Mesenchymal stem cell (in vitro differentiated cells and primary cell): Measurements from ENCODE around the gene ELOVL2.
"Not testable (repeated sequence)": the region's sequence is repeated elsewhere in the genome, so short reads cannot be mapped to it uniquely, and the experiment has no call there.

Experiments used
- DNase-seq: peaks from one replicate; pipeline ENCODE4 v3.0.0-alpha.2; 2013
- H2AFZ ChIP-seq: one replicate; pipeline ENCODE4 v1.6.1; 2013; ENCODE audit warnings: low read depth, mild to moderate bottlenecking, control low read depth, inconsistent platforms, low read length, moderate library complexity
- H2AK5ac ChIP-seq: 2 replicates; pipeline ENCODE4 v1.6.1; 2013; ENCODE audit warnings: low read length, moderate library complexity, mild to moderate bottlenecking, inconsistent platforms; ENCODE audit not compliant: severe bottlenecking
- H2BK120ac ChIP-seq: one replicate; pipeline ENCODE4 v1.6.1; 2013; ENCODE audit warnings: low read depth, mild to moderate bottlenecking, inconsistent platforms, low read length, moderate library complexity
- H2BK12ac ChIP-seq, 2 experiments: one replicate each; pipeline ENCODE4 v1.6.1; 2013; ENCODE audit warnings: inconsistent platforms in 2 of 2, low read length in 2 of 2, mild to moderate bottlenecking in 2 of 2, moderate library complexity in 2 of 2, control low read depth in 1 of 2
- H2BK15ac ChIP-seq: one replicate; pipeline ENCODE4 v1.6.1; 2013; ENCODE audit warnings: mild to moderate bottlenecking, low read depth, inconsistent platforms; ENCODE audit not compliant: poor library complexity, severe bottlenecking
- H2BK5ac ChIP-seq: 2 replicates; pipeline ENCODE4 v1.6.1; 2013; ENCODE audit warnings: low read depth, mild to moderate bottlenecking, low read length, control low read depth, inconsistent platforms; ENCODE audit not compliant: poor library complexity, severe bottlenecking
- H3K14ac ChIP-seq, 2 experiments: one replicate each; pipeline ENCODE4 v1.6.1; 2013; ENCODE audit warnings: inconsistent platforms in 2 of 2, low read length in 2 of 2, control low read depth in 1 of 2, mild to moderate bottlenecking in 1 of 2, moderate library complexity in 1 of 2
- H3K18ac ChIP-seq, 2 experiments: one replicate each; pipeline ENCODE4 v1.6.1; 2013; ENCODE audit warnings: inconsistent platforms in 2 of 2, low read length in 2 of 2, control low read depth in 1 of 2, low read depth in 1 of 2, mild to moderate bottlenecking in 1 of 2
- H3K23ac ChIP-seq, 2 experiments: one replicate each; pipeline ENCODE4 v1.6.1; 2013; ENCODE audit warnings: inconsistent platforms in 2 of 2, low read length in 2 of 2, mild to moderate bottlenecking in 2 of 2, moderate library complexity in 2 of 2, control low read depth in 1 of 2
- H3K27ac ChIP-seq: 2 replicates; pipeline ENCODE4 v1.5.1; 2013; ENCODE audit warnings: mild to moderate bottlenecking, moderate library complexity, low read length, control low read depth, inconsistent platforms; ENCODE audit not compliant: poor library complexity, severe bottlenecking
- H3K27me3 ChIP-seq, 2 experiments: 2 replicates each; pipeline versions ENCODE4 v1.6.1 to v1.7.0; 2013; ENCODE audit warnings: low read length in 2 of 2, mild to moderate bottlenecking in 2 of 2, moderate library complexity in 2 of 2, control low read depth in 1 of 2, inconsistent platforms in 1 of 2; ENCODE audit not compliant: control insufficient read depth in 1 of 2, insufficient read depth in 1 of 2
- H3K36me3 ChIP-seq, 2 experiments: 2 replicates each; pipeline versions ENCODE4 v1.6.1 to v1.7.0; 2013; ENCODE audit warnings: low read length in 2 of 2, control low read depth in 1 of 2, inconsistent platforms in 1 of 2, low read depth in 1 of 2, mild to moderate bottlenecking in 1 of 2; ENCODE audit not compliant: insufficient read depth in 2 of 2, control insufficient read depth in 1 of 2
- H3K4ac ChIP-seq, 2 experiments: one replicate each; pipeline ENCODE4 v1.6.1; 2013; ENCODE audit warnings: inconsistent platforms in 2 of 2, low read length in 2 of 2, mild to moderate bottlenecking in 2 of 2, moderate library complexity in 2 of 2, control low read depth in 1 of 2, low read depth in 1 of 2
- H3K4me1 ChIP-seq: 2 replicates; pipeline ENCODE4 v1.6.1; 2013; ENCODE audit warnings: low read depth, low read length, control low read depth; ENCODE audit not compliant: control insufficient read depth, insufficient read depth
- H3K4me2 ChIP-seq: 2 replicates; pipeline ENCODE4 v1.6.1; 2013; ENCODE audit warnings: low read length, mild to moderate bottlenecking, inconsistent platforms; ENCODE audit not compliant: poor library complexity, severe bottlenecking
- H3K4me3 ChIP-seq, 2 experiments: 2 replicates each; pipeline versions ENCODE4 v1.5.1 to v1.7.0; 2013; ENCODE audit warnings: low read length in 2 of 2, mild to moderate bottlenecking in 2 of 2, control low read depth in 1 of 2, low read depth in 1 of 2; ENCODE audit not compliant: insufficient read depth in 1 of 2
- H3K79me1 ChIP-seq: replicated peaks from 2 replicates; pipeline ENCODE4 v1.6.1; 2013; ENCODE audit warnings: mild to moderate bottlenecking, control low read depth, low read length, inconsistent platforms; ENCODE audit not compliant: poor library complexity, severe bottlenecking
- H3K9ac ChIP-seq: 2 replicates; pipeline ENCODE4 v1.7.0; 2013; ENCODE audit warnings: mild to moderate bottlenecking, low read length, moderate library complexity
- H3K9me3 ChIP-seq: 2 replicates; pipeline ENCODE4 v1.7.0; 2013; ENCODE audit warnings: mild to moderate bottlenecking, low read length; ENCODE audit not compliant: control insufficient read depth
- H4K8ac ChIP-seq: one replicate; pipeline ENCODE4 v1.6.1; 2013; ENCODE audit warnings: inconsistent platforms, mild to moderate bottlenecking, low read length, moderate library complexity
- H4K91ac ChIP-seq: one replicate; pipeline ENCODE4 v1.6.1; 2013; ENCODE audit warnings: mild to moderate bottlenecking, low read length, inconsistent platforms
- WGBS: methylation state at CpG from one replicate; pipeline ENCODE4 v1.1.7; 2013; ENCODE audit warnings: mixed read lengths; 5-methylcytosine and 5-hydroxymethylcytosine counted together

Gene ELOVL2

GRCh38 chr6:11089695-11090094 lies 45.6 kb upstream of the ELOVL2 start:
- no peak overlapping the region for H3K23ac ChIP-seq
- no peak overlapping the region for H3K9ac ChIP-seq
- H2BK5ac ChIP-seq: peak overlapping the region; percentile 12
- H3K4me3 ChIP-seq: no peak overlapping the region
- no peaks in the 10 kb centered on the region for H3K27me3 ChIP-seq
- H2AFZ ChIP-seq: no peak overlapping the region
- no peaks in the 10 kb centered on the region for H3K36me3 ChIP-seq
- no peak overlapping the region for H2BK15ac ChIP-seq
- peaks cover 3% of the 10 kb centered on the region for H3K4me1 ChIP-seq
- DNase-seq: no peak
- no peak overlapping the region for H4K8ac ChIP-seq
- no peak overlapping the region for H4K91ac ChIP-seq
- H3K9me3 ChIP-seq: no peaks in the 10 kb centered on the region
- no peak overlapping the region for H2BK120ac ChIP-seq
- no peak overlapping the region for H3K14ac ChIP-seq
- H3K4me2 ChIP-seq: no peak overlapping the region
- H3K4ac ChIP-seq: no peak overlapping the region
- no peaks in the 10 kb centered on the region for H3K79me1 ChIP-seq
- 100% methylated on average over 1 of the region's 1 CpG for WGBS
- H3K27ac ChIP-seq: no peak overlapping the region
- no peak overlapping the region for H2BK12ac ChIP-seq
- no peak overlapping the region for H3K18ac ChIP-seq
- H2AK5ac ChIP-seq: no peak overlapping the region

- Histone ChIP-seq H3K18ac (peak overlapping the region in 1 of 2 experiments; percentile 21), H2BK15ac (peak overlapping the region; percentile 73), H3K14ac (peak overlapping the region in 1 of 2 experiments; percentile 60)
- DNase-seq, H2BK120ac ChIP-seq, H3K9me3 ChIP-seq, H2AFZ ChIP-seq, H3K36me3 ChIP-seq, H2AK5ac ChIP-seq, H3K27ac ChIP-seq, H3K79me1 ChIP-seq, H3K23ac ChIP-seq, H3K9ac ChIP-seq, H4K8ac ChIP-seq, H3K4me2 ChIP-seq, H2BK5ac ChIP-seq, H3K4ac ChIP-seq, H3K27me3 ChIP-seq, H2BK12ac ChIP-seq, H4K91ac ChIP-seq, H3K4me3 ChIP-seq, H3K4me1 ChIP-seq: not testable (repeated sequence)
- WGBS: 95% methylated on average over 44 of the region's 47 CpGs
Observed at GRCh38 chr6:11087141-11087812, 43.2 kb upstream of the ELOVL2 start.

- Histone ChIP-seq H3K27me3 (no peaks in the 10 kb centered on the region), H4K8ac (no peak overlapping the region), H2AK5ac (no peak overlapping the region), H3K23ac (no peak overlapping the region), H3K4ac (no peak overlapping the region), H3K14ac (no peak overlapping the region), H3K27ac (peak overlapping the region; percentile 54), H2BK120ac (no peak overlapping the region), H3K9ac (no peak overlapping the region), H2AFZ (no peak overlapping the region), H3K36me3 (no peaks in the 10 kb centered on the region), H3K4me2 (no peak overlapping the region), H4K91ac (no peak overlapping the region), H3K4me3 (no peak overlapping the region), H3K4me1 (peaks cover 3% of the 10 kb centered on the region), H3K9me3 (no peaks in the 10 kb centered on the region), H3K18ac (no peak overlapping the region), H3K79me1 (no peaks in the 10 kb centered on the region), H2BK15ac (no peak overlapping the region), H2BK5ac (no peak overlapping the region), H2BK12ac (no peak overlapping the region)
- peak; percentile 57 for DNase-seq
- 0% methylated on average over 1 of the region's 3 CpGs for WGBS
Observed at GRCh38 chr6:11085758-11086435, 41.8 kb upstream of the ELOVL2 start.

- H3K4me2 ChIP-seq: no peak overlapping the region
- H3K27me3 ChIP-seq: no peaks in the 10 kb centered on the region
- no peak overlapping the region for H2BK120ac ChIP-seq
- no peak overlapping the region for H2BK15ac ChIP-seq
- H2BK5ac ChIP-seq: no peak overlapping the region
- H3K79me1 ChIP-seq: no peaks in the 10 kb centered on the region
- H3K18ac ChIP-seq: no peak overlapping the region
- no peak overlapping the region for H2BK12ac ChIP-seq
- H3K36me3 ChIP-seq: no peaks in the 10 kb centered on the region
- no peak overlapping the region for H3K4me3 ChIP-seq
- peaks cover 3% of the 10 kb centered on the region for H3K4me1 ChIP-seq
- DNase-seq: no peak
- H2AFZ ChIP-seq: no peak overlapping the region
- 94% methylated on average over 5 of the region's 5 CpGs for WGBS
- no peaks in the 10 kb centered on the region for H3K9me3 ChIP-seq
- H3K23ac ChIP-seq: no peak overlapping the region
- H3K27ac ChIP-seq: no peak overlapping the region
- H3K14ac ChIP-seq: no peak overlapping the region
- no peak overlapping the region for H3K9ac ChIP-seq
- no peak overlapping the region for H4K8ac ChIP-seq
- H2AK5ac ChIP-seq: no peak overlapping the region
- H3K4ac ChIP-seq: no peak overlapping the region
- no peak overlapping the region for H4K91ac ChIP-seq
Observed at GRCh38 chr6:11083956-11084355, 39.9 kb upstream of the ELOVL2 start.
